ENCODE results near the gene MCUR1. TPM values are rescaled to one million over a fixed set of nuclear protein-coding genes. Genes with fewer than 3 reads are reported as not detected.

Gene MCUR1
- total RNA-seq, 1 experiment from 2014 or later: 35.4 TPM

GRCh38 chr6:13761361-13762036 is 52.9 kb downstream of the MCUR1 start:
- no peak overlapping the region for H4K8ac ChIP-seq (replicated peaks; ENCODE audit: insufficient read length, low read depth, low read length)
- no peak overlapping the region for H3K4me2 ChIP-seq (ENCODE audit: insufficient read depth, insufficient read length, low read length)
- no peaks in the 10 kb centered on the region for H3K9me3 ChIP-seq (ENCODE audit: control insufficient read depth, low read depth, low read length)
- H3K27me3 ChIP-seq (ENCODE audit: insufficient read depth, low read length): no peaks in the 10 kb centered on the region
- no peaks in the 10 kb centered on the region; a peak in 1 of 4 replicates for H3K4me1 Mint-ChIP-seq
- TF ChIP-seq CTCF (conservative IDR thresholded peaks at IDR 0.05): no peak
- no peak overlapping the region for H3K56ac ChIP-seq (ENCODE audit: insufficient read length, low read depth, low read length)
- H3K18ac ChIP-seq (ENCODE audit: insufficient read length, low read depth, low read length): no peak overlapping the region
- no peaks in the 10 kb centered on the region for H3K9me3 Mint-ChIP-seq
- H3K4ac ChIP-seq (ENCODE audit: low read depth, low read length): no peak overlapping the region
- H3K79me2 ChIP-seq (ENCODE audit: insufficient read depth, low read length): no peaks in the 10 kb centered on the region
- no peak overlapping the region for H4K91ac ChIP-seq (ENCODE audit: insufficient read length, low read depth, low read length)
- H2AFZ ChIP-seq (ENCODE audit: low read length): no peak overlapping the region
- H3K14ac ChIP-seq (ENCODE audit: insufficient read depth, low read length): no peak overlapping the region
- H3K4me3 Mint-ChIP-seq: no peak overlapping the region
- H4K5ac ChIP-seq (ENCODE audit: insufficient read length, low read depth, low read length): no peak overlapping the region
- H3K23ac ChIP-seq (ENCODE audit: insufficient read length, low read depth, low read length): no peak overlapping the region
- H3K79me1 ChIP-seq (ENCODE audit: insufficient read depth, low read depth, low read length, poor library complexity, severe bottlenecking): no peaks in the 10 kb centered on the region
- peaks cover 2% of the 10 kb centered on the region for H3K27me3 Mint-ChIP-seq (ENCODE audit: low read depth)
- no peak overlapping the region for H2BK15ac ChIP-seq (ENCODE audit: low read depth, low read length)
- no peak overlapping the region for H3K27ac Mint-ChIP-seq
- no peak for DNase-seq
- no peak overlapping the region for H2AK5ac ChIP-seq (ENCODE audit: insufficient read length, low read length)
- H3K23me2 ChIP-seq (ENCODE audit: insufficient read length, low read depth, low read length, poor library complexity, severe bottlenecking): no peaks in the 10 kb centered on the region
- H3K9ac ChIP-seq (ENCODE audit: extremely low read depth, insufficient read length, low read length): no peak overlapping the region
- no peak overlapping the region for H3K27ac ChIP-seq (ENCODE audit: insufficient read length, low read depth, low read length)
- no peaks in the 10 kb centered on the region for H4K20me1 ChIP-seq (ENCODE audit: control insufficient read depth, insufficient read depth, insufficient read length)
- no peaks in the 10 kb centered on the region for H3K36me3 Mint-ChIP-seq (ENCODE audit: insufficient read depth in 1 of 3, low read depth in 3 of 3)
- no peak overlapping the region for H2BK120ac ChIP-seq (ENCODE audit: low read depth, low read length, poor library complexity, severe bottlenecking)
- H3T11ph ChIP-seq (ENCODE audit: low read length): no peak overlapping the region
- WGBS (ENCODE audit: extremely low coverage, insufficient read length, low lambda C conversion rate): no CpG with 5 or more reads among the region's 6 CpGs
- no peak overlapping the region for H2BK12ac ChIP-seq (ENCODE audit: insufficient read length, low read depth, low read length)
- no peaks in the 10 kb centered on the region for H3K4me1 ChIP-seq (ENCODE audit: insufficient read depth, low read length)
- H2BK5ac ChIP-seq (ENCODE audit: insufficient read length, low read length): no peak overlapping the region
- H2BK20ac ChIP-seq (ENCODE audit: low read depth, low read length, poor library complexity, severe bottlenecking): no peak overlapping the region
